Glomerular visceral epithelial cell (primary cell): Measurements from ENCODE around the gene NAB2.
"Not testable (repeated sequence)": the region's sequence is repeated elsewhere in the genome, so short reads cannot be mapped to it uniquely, and the experiment has no call there.

Experiments used
- DNase-seq: peaks from one replicate; pipeline ENCODE4 v3.0.0-alpha.2; 2016; ENCODE audit errors: extremely low spot score

Gene NAB2

DNA sequence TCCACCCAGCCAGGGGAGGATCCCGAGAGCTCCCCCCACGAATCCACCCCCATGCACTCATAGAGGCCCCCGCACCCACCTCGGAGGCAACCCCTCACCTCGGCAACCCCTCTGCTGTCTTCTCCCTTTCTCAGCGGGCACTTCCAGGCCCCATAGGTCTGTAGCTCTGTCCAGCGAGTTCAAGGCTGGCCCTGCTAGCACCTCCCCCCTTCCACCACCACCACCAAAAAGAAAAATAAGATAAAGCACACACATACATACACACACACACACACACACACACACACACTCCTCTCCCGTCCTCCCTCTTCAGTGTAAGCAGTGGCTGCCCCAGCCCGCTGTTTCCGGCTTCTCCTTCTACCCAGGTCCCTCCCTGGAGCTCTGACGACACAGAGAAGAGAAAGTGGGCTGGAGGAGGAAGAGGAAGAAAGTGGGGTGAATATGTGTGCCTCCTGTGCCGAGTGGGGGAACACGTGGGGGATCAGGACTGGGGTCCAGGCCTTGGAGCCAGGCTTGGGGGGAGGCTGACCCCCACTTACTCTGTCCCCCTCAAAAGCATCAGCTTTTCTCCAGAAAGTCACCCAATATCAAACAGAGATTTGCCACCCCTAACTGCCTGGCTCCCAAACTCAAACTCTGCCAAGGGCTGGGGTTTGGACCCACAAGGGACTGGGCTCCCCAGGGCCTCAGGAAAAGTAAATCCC, 22.3 kb downstream of the NAB2 start, which contains the start of gene STAT6:
Gene STAT6, minus strand, starts transcription at position 332 of the 704 bp plus-strand sequence. CDS start 3,084 bp downstream, outside the sequence.
- peak; percentile 84 for DNase-seq

DNA sequence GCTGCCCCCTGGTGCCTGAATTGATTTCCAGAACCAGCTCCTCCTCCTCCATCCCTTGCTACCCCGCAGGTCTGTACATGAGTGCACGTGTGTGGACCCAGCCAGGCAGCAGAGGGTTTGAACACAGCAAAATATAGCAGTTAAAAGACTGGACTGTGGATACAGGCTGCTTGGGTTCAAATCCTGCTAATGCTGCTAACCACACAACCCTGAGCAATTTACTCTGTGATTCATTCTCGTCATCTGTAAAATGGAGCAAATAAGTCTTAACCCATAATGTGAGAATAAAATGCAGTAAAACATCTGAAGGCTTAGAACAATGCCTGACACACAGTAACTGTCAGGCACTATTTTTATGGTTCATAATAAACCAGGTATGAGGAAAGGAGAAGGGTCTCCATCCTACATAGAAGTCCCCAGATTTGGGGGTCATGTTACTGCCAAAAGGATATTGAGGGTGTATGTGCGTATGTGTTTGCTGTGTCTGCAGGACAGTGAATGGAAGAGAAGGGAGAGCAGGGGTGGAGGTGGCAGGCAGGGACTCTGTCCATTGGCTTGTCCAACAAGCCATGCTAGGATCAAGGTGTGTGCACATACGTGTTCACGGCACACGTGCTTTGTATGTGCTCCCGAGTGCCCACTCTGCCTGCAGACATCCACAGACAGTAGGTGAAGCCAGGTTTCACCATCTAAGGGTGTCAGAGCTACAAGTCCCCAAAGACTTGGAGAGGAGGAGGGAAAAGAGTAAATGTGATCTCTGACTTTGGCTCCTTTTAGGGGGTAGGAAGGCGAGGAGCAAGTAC, 23.8 kb downstream of the NAB2 start:
- DNase-seq: no peak

- no peak for DNase-seq
Measured at GRCh38 chr12:57116580-57117281, 27.8 kb downstream of the NAB2 start.

DNA sequence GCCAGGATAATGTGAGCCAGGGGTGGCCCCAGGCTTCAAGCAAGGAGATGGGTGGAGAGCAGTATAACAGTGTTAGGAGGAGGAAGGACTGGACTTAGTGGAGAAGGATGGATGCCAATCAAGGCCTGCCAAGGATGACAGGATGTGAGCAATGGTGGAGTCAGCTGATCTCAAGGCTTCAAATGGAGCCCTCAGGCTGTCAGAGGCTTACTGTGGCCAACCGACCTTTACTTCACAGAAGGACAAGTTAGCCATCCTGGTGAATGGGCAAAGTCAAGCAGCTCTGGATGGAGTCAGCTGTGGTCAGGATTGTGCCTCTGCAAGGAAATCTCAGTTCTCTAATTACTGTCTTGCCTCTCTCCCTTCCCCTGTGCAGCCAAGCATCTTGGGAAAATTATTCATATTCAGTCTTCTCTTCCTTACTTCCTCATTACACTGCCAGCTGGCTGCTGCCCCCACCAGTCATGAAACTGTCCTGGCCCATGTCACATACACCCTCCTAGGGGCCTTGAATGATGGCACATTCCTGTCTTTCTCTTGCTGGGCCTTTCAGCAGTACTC, 29.9 kb downstream of the NAB2 start:
- peak; percentile 27 for DNase-seq

- DNase-seq: no peak
Measured at GRCh38 chr12:57119294-57120085, 30.6 kb downstream of the NAB2 start.

DNA sequence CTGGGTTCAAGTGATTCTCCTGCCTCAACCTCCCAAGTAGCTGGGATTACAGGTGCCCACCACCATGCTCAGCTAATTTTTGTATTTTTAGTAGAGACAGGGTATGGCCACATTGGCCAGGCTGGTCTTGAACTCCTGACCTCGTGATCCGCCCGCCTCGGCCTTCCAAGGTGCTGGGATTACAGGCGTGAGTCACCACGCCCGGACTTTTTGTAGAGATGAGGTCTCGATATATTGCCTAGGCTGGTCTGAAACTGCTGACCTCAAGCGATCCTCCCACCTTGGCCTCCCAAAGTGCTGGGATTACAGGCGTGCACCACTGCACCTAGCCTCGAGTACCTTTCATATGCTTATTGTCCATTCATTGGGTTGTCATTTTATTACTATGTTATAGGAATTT, 31.8 kb downstream of the NAB2 start:
- DNase-seq: not testable (repeated sequence)

- no peak for DNase-seq
Measured at GRCh38 chr12:57123813-57124212, 34.9 kb downstream of the NAB2 start.

DNA sequence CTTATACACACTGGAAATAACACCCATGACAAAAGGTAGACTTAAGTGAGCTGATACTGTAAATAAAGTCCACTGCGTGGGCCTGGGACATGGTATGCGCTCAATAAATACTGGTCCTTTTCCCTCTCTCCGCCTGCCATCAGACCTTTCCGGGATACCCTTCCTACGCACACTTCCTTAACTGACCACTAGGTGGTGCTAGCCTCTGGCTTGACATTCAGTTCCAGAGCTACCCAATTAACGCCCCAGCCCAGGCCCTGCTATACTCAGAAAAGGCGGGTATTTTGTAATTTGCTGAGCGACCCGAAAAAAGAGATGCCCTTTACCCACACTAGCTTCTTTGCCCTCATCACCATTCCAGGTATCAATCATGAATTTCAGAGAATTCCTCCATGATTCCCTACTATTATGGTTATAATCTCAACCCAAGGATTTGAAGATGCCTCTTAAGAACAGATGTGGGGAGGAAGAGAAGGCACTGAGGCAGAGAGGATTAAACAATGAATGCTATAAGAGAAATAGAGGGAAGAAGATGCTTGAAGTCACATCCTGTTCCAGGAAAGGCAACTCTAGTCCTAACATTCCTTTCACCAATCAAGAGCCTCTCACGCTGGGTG, 35.5 kb downstream of the NAB2 start:
- peak; percentile 71 for DNase-seq

GRCh38 chr12:57126061-57126460, 37.1 kb downstream of the NAB2 start:
- no peak for DNase-seq

GRCh38 chr12:57126561-57126960, 37.6 kb downstream of the NAB2 start:
- no peak for DNase-seq

- peak; percentile 57 for DNase-seq
Measured at GRCh38 chr12:57127101-57127725, 38.3 kb downstream of the NAB2 start.

DNA sequence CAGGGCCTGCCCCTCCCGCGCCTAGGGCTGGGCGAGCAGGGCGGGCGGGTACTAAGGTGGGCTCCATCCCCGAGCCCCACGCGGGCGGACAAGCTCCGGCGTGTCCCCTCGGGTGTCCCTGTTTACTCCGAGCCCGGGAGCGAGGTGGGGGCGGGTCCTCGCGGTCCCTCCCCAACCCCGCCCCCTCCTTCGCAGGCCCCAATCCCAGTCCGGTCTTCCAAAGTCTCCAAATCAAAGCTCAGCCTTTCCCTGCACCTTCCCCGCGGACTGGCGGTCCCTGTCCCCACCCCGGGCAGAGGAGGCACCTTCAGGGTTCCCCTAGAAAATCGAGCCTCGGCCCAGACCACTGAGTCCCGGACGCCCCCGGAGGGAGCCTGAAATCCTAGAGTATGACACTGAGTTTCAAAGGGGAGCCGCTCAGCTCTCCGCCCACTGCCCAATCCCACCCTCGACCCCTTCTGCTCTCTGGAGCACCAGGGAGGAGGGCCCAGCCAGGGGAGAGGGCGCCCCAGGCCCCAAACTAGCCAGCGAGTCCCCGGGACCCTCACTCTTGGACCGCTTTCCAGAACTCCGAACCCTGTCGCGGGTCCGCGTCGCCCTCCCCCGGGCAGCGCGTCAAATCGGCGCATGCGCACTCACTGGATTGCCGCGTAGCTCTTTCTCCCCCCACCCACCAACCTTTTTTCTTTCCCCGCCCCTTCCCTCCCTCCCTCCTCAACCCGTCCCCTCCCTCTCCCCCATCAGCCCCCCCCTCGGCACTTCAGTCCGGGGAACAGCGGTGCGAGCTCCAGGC, 39.0 kb downstream of the NAB2 start, which contains the start of gene LRP1:
Gene LRP1, plus strand, starts transcription at position 758 of the 793 bp plus-strand sequence. CDS start 482 bp downstream, outside the sequence.
- DNase-seq: peak; percentile 82

GRCh38 chr12:57128519-57129247, 39.8 kb downstream of the NAB2 start:
- no peak for DNase-seq

- DNase-seq: no peak
Measured at GRCh38 chr12:57129321-57129842, 40.5 kb downstream of the NAB2 start.

DNA sequence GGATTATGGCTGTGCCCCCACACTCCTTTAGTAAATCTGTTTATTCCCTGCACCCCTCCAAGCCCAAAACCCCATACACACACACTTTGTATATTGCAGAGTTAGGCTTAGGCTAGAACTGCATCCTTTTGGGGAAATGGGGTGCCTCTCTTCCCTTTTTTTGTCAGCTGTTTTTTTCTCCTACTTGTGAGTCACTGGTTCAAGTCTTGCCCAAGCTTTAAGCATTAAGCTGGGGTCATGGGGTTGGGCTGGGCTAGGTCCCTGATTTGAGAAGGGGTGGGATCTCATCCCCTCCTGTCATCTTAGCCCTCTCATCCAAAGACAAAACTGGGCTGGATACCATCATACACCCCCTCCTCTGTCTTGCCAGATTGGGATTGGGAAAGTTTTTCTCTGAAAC, 41.0 kb downstream of the NAB2 start:
- DNase-seq: no peak

GRCh38 chr12:57130941-57131340, 42.0 kb downstream of the NAB2 start:
- no peak for DNase-seq

GRCh38 chr12:57131896-57132744, 43.2 kb downstream of the NAB2 start:
- no peak for DNase-seq
